Ascending aorta (tissue), 2 donors: ENCODE results near the gene AHNAK2. TPM values are rescaled to one million over a fixed set of nuclear protein-coding genes. Genes with fewer than 3 reads are reported as not detected.

Source experiments
- DNase-seq, 2 donors: peaks; one replicate each; pipeline ENCODE4 v3.0.0-alpha.2; 2019; ENCODE audit warnings: low spot score in 2 of 2
- H3K27ac ChIP-seq, 2 donors: fragments of 200-600 bp; sonication (generic); one replicate each; pipeline ENCODE4 v1.5.1; 2016 to 2017; ENCODE audit warnings: mild to moderate bottlenecking in 1 of 2
- H3K27me3 ChIP-seq: fragments of 200-600 bp; sonication (generic); one replicate; pipeline ENCODE4 v1.5.1; 2017
- H3K36me3 ChIP-seq, 2 donors: fragments of 200-600 bp; sonication (generic); one replicate each; pipeline ENCODE4 v1.5.1; 2016
- H3K4me1 ChIP-seq, 2 donors: fragments of 200-600 bp; sonication (generic); one replicate each; pipeline ENCODE4 v1.5.1; 2016 to 2017; ENCODE audit warnings: mild to moderate bottlenecking in 1 of 2
- H3K4me3 ChIP-seq, 2 donors: fragments of 200-600 bp; sonication (generic); one replicate each; pipeline ENCODE4 v1.5.1; 2016 to 2017; ENCODE audit warnings: mild to moderate bottlenecking in 1 of 2
- H3K9me3 ChIP-seq, 2 donors: fragments of 200-600 bp; sonication (generic); one replicate each; pipeline ENCODE4 v1.5.1; 2016
- intact Hi-C: fragments of 100-400 bp; cut with DNase I; formaldehyde crosslinking; loops from one replicate; pipeline ENCODE4 v1.15.1; 2023
- total RNA-seq: library from RNA; depleted of rRNA; stranded (reverse); fragments of >200 nt; gene quantifications from one replicate; pipeline ENCODE4 v1.1.0, GENCODE V29; 2016
- TF ChIP-seq, protein P1 (sequence below), 3 experiments: fragments of 200-600 bp in 2 of 3; fragments of 450-650 bp in 1 of 3; sonication (generic) in 2 of 3; IDR thresholded peaks; one replicate each; pipeline ENCODE4 v1.5.1; 2016 to 2019; ENCODE audit warnings: antibody characterized with exemption in 3 of 3, mild to moderate bottlenecking in 1 of 3, moderate library complexity in 1 of 3

The AHNAK2 gene
- total RNA-seq, 1 donor from 2014 or later, result 35.5 TPM

DNA sequence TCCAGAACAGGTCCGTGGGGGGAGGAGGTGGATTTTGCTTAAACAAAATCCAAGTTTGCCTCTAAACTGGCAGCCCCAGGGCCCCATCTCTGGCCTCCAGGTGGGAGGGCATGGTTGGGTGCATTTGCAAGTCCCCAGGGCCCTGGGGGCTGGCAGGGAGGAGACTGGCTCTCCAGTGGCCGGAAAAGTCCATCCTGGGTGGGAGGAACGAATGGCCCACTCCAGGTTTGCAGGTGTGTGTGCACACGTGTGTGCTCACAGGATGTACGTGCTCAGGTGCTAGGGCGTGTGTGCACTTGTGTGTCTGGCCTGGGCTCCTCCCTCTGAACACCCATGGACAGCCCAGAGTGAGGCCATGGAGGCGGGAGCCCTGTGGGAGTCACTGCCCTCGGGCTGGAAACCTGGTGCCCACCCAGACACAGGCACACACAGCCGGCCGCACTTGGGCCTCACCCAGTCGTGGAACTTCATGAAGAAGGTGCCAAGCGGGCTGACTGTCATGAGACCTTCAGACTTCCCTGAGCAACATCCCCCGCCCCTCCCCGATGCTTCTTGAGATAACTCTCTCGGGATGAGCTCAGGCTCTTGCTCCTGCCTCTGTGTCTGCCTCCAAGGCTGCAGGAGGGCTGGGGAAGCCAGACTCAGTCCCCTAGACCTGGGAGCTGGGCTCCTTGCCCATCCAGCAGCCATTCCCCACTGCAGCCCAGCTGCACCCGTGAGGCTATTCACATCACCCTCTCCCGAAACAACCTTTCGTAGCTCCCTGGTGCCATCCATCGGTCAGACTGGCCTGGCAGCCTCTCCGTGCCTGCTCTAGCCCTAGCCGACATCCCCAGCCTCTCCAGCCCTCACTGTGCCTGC is 9.4 kb downstream of the AHNAK2 start:
- TF ChIP-seq, protein P1, sequence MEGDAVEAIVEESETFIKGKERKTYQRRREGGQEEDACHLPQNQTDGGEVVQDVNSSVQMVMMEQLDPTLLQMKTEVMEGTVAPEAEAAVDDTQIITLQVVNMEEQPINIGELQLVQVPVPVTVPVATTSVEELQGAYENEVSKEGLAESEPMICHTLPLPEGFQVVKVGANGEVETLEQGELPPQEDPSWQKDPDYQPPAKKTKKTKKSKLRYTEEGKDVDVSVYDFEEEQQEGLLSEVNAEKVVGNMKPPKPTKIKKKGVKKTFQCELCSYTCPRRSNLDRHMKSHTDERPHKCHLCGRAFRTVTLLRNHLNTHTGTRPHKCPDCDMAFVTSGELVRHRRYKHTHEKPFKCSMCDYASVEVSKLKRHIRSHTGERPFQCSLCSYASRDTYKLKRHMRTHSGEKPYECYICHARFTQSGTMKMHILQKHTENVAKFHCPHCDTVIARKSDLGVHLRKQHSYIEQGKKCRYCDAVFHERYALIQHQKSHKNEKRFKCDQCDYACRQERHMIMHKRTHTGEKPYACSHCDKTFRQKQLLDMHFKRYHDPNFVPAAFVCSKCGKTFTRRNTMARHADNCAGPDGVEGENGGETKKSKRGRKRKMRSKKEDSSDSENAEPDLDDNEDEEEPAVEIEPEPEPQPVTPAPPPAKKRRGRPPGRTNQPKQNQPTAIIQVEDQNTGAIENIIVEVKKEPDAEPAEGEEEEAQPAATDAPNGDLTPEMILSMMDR (IDR thresholded peaks at IDR 0.05), result peak in 1 of 3 experiments; percentile 31
- peaks cover 23 to 45% of the 10 kb centered on the region in 2 donors for H3K4me1 ChIP-seq
- peak overlapping the region; percentile 92 to 97 for H3K27ac ChIP-seq
- H3K9me3 ChIP-seq, result no peaks in the 10 kb centered on the region
- DNase-seq, result no peak
- H3K27me3 ChIP-seq, result no peaks in the 10 kb centered on the region
- peak overlapping the region in 1 of 2 donors; percentile 62 for H3K4me3 ChIP-seq
- intact Hi-C loops, result no loop called here
- H3K36me3 ChIP-seq, result no peaks in the 10 kb centered on the region

DNA sequence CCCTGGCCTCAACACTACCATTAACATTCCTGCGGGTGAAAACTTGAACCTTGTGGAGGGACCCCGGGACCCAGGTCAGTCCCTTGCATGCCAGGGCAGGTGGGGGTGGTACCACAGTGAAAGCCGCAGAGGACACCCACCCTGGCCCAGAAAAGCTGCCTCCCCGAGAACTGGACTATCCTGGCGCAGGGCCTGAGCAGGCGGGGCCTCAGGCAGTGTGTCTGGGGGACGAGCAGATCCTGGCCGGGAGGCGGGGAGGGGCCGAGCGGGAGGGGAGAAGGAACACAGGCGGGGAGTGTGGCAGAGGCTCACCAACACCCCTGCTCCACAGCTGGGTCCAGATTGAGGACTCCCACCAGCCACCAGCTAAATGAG is 10.0 kb downstream of the AHNAK2 start:
- H3K9me3 ChIP-seq, result no peaks in the 10 kb centered on the region
- peak overlapping the region; percentile 80 to 92 for H3K27ac ChIP-seq
- peaks cover 23 to 40% of the 10 kb centered on the region in 2 donors for H3K4me1 ChIP-seq
- TF ChIP-seq, protein P1 (IDR thresholded peaks at IDR 0.05), result no peak
- peak in 1 of 2 donors; percentile 85 for DNase-seq
- no peaks in the 10 kb centered on the region for H3K36me3 ChIP-seq
- peak overlapping the region; percentile 11 to 62 for H3K4me3 ChIP-seq
- intact Hi-C loops, result no loop called here
- H3K27me3 ChIP-seq, result no peaks in the 10 kb centered on the region

DNA sequence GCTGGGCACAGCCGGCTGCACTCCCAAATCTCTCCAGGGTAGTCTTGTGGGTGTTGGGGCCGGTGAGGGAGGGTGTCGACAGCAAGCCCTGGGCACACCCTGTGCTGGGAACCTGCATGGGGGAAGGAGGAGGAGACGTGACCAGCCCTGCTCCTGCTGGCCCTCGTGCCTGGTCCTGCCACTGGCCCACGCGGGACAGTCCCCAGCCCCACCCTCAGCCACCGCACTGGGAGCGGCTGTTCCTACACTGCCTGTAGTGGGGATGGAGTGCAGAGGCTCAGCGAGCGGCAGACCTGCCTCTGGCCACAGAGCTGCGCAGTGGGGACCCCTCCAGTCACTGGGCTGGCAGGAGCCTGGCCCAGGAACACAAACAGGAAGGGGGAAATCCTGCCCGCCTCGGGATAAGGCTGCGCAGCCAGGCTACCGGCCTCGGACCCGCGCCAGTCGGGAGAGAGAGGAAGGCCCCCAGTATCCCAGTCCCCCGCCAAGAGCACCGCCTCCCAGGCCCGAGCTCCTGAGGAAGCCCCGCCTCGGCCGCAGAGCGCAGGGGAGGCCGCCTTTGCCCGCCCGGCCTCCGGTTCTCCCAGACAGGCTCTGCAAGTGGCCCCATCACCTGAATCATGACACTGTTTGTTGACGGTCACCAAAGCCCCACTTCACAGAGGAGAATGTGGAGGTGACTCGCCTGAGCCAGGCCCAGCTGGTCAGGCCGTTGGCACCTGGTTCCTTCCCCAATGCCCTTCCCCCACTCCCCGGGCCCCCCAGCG is 10.6 kb downstream of the AHNAK2 start:
- Histone ChIP-seq H3K27me3 (no peaks in the 10 kb centered on the region), H3K9me3 (no peaks in the 10 kb centered on the region), H3K36me3 (no peaks in the 10 kb centered on the region), H3K27ac (peak overlapping the region; percentile 80 to 92), H3K4me1 (peaks cover 19 to 35% of the 10 kb centered on the region in 2 donors), H3K4me3 (peak overlapping the region; percentile 11 to 62)
- peak; percentile 55 to 81 for DNase-seq
- TF ChIP-seq, protein P1 (IDR thresholded peaks at IDR 0.05), result peak in 1 of 3 experiments; percentile 6
- intact Hi-C loops, result loop anchor here (2.0 kb wide), 1 partner anchor 33 kb away; no protein-coding TSS in a partner anchor

DNA sequence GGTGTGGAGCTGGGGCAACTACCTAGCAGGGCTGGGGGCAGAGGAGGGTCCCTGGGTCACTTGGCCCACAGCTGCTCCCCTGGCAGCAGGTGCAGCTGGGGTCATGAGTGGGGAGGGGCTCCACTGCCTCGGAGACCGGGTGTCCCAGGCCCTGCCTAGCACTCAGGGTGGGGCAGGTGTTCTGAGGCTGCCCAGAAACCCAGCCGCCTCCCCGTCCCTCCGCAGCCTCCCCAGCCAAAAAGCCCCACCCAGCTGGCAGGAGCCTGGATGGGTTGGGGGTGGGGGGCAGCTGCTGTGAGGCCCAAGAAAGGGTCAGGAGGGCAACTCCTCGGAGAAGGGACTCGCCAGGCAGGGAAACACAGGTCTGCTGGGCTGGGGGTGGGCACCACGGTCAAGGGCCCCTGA is 11.2 kb downstream of the AHNAK2 start:
- peak overlapping the region in 1 of 2 donors; percentile 62 for H3K4me3 ChIP-seq
- TF ChIP-seq, protein P1 (IDR thresholded peaks at IDR 0.05), result no peak
- no peaks in the 10 kb centered on the region for H3K36me3 ChIP-seq
- no peak for DNase-seq
- intact Hi-C loops, result loop anchor here (2.0 kb wide), 1 partner anchor 32 kb away; no protein-coding TSS in a partner anchor
- no peaks in the 10 kb centered on the region for H3K27me3 ChIP-seq
- H3K4me1 ChIP-seq, result peaks cover 15 to 31% of the 10 kb centered on the region in 2 donors
- H3K9me3 ChIP-seq, result no peaks in the 10 kb centered on the region
- H3K27ac ChIP-seq, result peak overlapping the region; percentile 80 to 92

DNA sequence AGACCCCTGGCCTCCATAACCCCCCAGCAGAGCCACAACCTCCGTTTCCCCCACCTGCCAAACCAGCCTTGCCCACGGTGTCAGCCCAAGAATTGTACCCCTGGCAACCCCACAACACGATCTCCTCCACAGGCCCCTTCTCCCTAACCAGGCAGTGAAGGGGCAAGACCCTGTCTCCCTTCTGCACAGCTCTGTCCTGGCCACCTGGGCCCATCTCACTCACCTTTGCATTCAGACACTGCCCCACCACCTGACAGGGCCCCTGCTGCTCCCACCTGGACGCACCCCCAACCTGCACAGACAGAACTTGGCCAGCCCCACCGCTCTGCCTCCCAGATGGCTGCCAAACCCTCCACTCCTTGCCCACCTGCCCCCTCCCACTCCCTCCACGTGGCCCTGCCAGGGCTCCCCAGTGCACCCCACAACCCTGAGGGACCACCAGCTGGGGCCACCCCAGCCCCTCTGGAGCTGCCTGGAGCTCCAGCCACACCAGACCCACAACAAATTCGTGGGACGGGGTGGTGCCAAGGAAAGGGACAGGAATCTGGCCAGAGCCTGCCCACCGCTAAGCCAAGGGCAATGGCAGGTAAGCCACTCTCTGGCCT is 11.8 kb downstream of the AHNAK2 start:
- Histone ChIP-seq H3K4me3 (peak overlapping the region in 1 of 2 donors; percentile 62), H3K27me3 (no peaks in the 10 kb centered on the region), H3K4me1 (peaks cover 15 to 28% of the 10 kb centered on the region in 2 donors), H3K36me3 (no peaks in the 10 kb centered on the region), H3K9me3 (no peaks in the 10 kb centered on the region), H3K27ac (peak overlapping the region; percentile 80 to 92)
- TF ChIP-seq, protein P1 (IDR thresholded peaks at IDR 0.05), result no peak
- no peak for DNase-seq
- intact Hi-C loops, result loop anchor here (2.0 kb wide), 1 partner anchor 32 kb away; no protein-coding TSS in a partner anchor
